Adrenal gland (tissue), 5 donors: Measurements from ENCODE around the gene MLXIPL.
A peak's percentile ranks its signal among the peaks of the same experiment; 100 is the strongest.

ENCODE experiments used
- POLR2A ChIP-seq, 2 donors: fragments of 450-650 bp; IDR thresholded peaks; one replicate each; pipeline ENCODE4 v1.6.1; 2017; ENCODE audit warnings: antibody characterized with exemption in 2 of 2, mild to moderate bottlenecking in 2 of 2, moderate library complexity in 1 of 2
- TF ChIP-seq, protein P1 (sequence below), 6 experiments: fragments of 450-650 bp in 4 of 6; fragments of 200-600 bp in 2 of 6; sonication (generic) in 1 of 6; IDR thresholded peaks; 1 replicate in 5 of 6; 2 replicates in 1 of 6; pipeline versions ENCODE4 v1.5.1 to v1.8.0; 2016 to 2021; ENCODE audit warnings: antibody characterized with exemption in 6 of 6, mild to moderate bottlenecking in 2 of 6, moderate library complexity in 1 of 6
- donor health status: DM: no; HTN: no; CAD: no.

DNA sequence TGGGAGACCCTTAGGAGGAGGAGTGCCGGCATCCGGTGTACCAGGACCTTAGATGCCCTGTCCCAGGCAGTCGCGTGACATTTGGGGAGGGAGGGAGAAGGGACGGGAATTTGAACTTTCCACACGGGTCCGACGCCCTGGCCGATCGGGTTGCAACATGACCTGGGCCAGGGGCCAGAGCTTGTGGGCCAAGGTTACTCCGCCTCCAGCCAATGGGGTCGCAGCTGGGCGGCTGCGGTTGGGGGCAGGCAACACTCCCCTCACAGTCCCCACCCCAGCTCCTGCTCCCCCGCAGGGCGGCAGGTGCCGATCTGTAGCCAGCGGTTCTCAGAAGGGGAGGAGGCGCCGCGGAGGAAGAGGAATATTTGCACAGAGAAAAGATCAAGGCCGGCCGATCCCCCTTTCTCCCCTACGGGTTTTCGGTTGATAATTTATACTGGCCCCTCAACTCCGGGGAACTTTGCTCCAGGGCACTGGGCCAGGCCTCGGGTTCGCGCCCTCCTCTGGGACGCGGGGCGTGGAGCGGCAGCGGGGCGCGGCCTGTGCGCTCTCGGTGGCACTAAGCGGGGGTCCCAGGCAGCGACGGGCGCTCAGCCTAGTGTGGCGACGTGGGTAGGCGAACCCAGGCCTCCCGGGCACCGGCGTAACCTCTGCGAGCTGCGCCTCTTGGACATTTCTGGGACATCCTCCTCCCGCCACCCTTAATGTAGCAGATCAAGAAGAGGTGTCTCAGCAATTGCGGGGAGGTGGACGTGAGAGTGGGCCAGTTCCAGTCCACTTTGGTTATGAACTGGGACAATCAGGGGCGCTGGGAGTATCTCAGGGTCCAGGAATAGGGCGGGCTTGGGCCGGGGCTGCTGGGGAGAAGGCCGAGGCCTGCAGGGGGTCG is 1.2 kb downstream of the MLXIPL start:
- TF ChIP-seq, protein P1, sequence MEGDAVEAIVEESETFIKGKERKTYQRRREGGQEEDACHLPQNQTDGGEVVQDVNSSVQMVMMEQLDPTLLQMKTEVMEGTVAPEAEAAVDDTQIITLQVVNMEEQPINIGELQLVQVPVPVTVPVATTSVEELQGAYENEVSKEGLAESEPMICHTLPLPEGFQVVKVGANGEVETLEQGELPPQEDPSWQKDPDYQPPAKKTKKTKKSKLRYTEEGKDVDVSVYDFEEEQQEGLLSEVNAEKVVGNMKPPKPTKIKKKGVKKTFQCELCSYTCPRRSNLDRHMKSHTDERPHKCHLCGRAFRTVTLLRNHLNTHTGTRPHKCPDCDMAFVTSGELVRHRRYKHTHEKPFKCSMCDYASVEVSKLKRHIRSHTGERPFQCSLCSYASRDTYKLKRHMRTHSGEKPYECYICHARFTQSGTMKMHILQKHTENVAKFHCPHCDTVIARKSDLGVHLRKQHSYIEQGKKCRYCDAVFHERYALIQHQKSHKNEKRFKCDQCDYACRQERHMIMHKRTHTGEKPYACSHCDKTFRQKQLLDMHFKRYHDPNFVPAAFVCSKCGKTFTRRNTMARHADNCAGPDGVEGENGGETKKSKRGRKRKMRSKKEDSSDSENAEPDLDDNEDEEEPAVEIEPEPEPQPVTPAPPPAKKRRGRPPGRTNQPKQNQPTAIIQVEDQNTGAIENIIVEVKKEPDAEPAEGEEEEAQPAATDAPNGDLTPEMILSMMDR (IDR thresholded peaks at IDR 0.05) = no peak
- TF ChIP-seq POLR2A (IDR thresholded peaks at IDR 0.05) = peak in 1 of 2 donors; percentile 76
